GM21515 (cell line): ENCODE data around the gene SLC4A11.
"Not testable (repeated sequence)": the region's sequence is repeated elsewhere in the genome, so short reads cannot be mapped to it uniquely, and the experiment has no call there.

Source experiments
- ATAC-seq: cut with Tn5 transposase; IDR thresholded peaks from one replicate; pipeline ENCODE4 v1.9.1; 2021; ENCODE audit not compliant: unreplicated experiment

The SLC4A11 gene

GRCh38 chr20:3229158-3229557 lies 9.8 kb downstream of the SLC4A11 start:
- ATAC-seq: no peak

- no peak for ATAC-seq
Measured at GRCh38 chr20:3228750-3229032, 10.3 kb downstream of the SLC4A11 start.

GRCh38 chr20:3227936-3228749 lies 10.8 kb downstream of the SLC4A11 start:
- no peak for ATAC-seq

GRCh38 chr20:3227506-3227905 lies 11.5 kb downstream of the SLC4A11 start:
- no peak for ATAC-seq

GRCh38 chr20:3226864-3227263 lies 12.1 kb downstream of the SLC4A11 start:
- no peak for ATAC-seq

GRCh38 chr20:3226093-3226492 lies 12.9 kb downstream of the SLC4A11 start:
- ATAC-seq: no peak

- ATAC-seq: no peak
Measured at GRCh38 chr20:3224681-3225421, 14.1 kb downstream of the SLC4A11 start.

- no peak for ATAC-seq
Measured at GRCh38 chr20:3223994-3224680, 14.9 kb downstream of the SLC4A11 start.

GRCh38 chr20:3223651-3223993 lies 15.4 kb downstream of the SLC4A11 start:
- ATAC-seq: no peak

GRCh38 chr20:3222635-3223600 lies 16.1 kb downstream of the SLC4A11 start:
- no peak for ATAC-seq

- no peak for ATAC-seq
Measured at GRCh38 chr20:3221398-3222226, 17.4 kb downstream of the SLC4A11 start.

- peak; percentile 75 for ATAC-seq
Measured at GRCh38 chr20:3218307-3218988, 20.5 kb downstream of the SLC4A11 start.

GRCh38 chr20:3215359-3215917 lies 23.6 kb downstream of the SLC4A11 start:
- ATAC-seq: not testable (repeated sequence)

GRCh38 chr20:3213226-3213625 lies 25.8 kb downstream of the SLC4A11 start:
- ATAC-seq: no peak

GRCh38 chr20:3210346-3210745 lies 28.6 kb downstream of the SLC4A11 start:
- ATAC-seq: no peak

- no peak for ATAC-seq
Measured at GRCh38 chr20:3209946-3210317, 29.1 kb downstream of the SLC4A11 start.

GRCh38 chr20:3209257-3209945 lies 29.6 kb downstream of the SLC4A11 start, which contains the start of gene ITPA:
Gene ITPA (plus strand): TSS chr20:3209498. CDS start chr20:3209552, 54 bp downstream.
- no peak for ATAC-seq

- no peak for ATAC-seq
Measured at GRCh38 chr20:3208786-3209256, 30.2 kb downstream of the SLC4A11 start.
